Testis (tissue), 3 donors: ENCODE measurements around the gene NUP42. TPM values are rescaled to one million over a fixed set of nuclear protein-coding genes. Genes with fewer than 3 reads are reported as not detected.

Source experiments
- DNase-seq: peaks from one replicate; pipeline ENCODE4 v3.0.0-alpha.2; 2019
- H3K27ac ChIP-seq, 2 donors: fragments of 200-600 bp; sonication (generic); one replicate each; pipeline ENCODE4 v1.5.1; 2019
- H3K27me3 ChIP-seq: fragments of 200-600 bp; sonication (generic); one replicate; pipeline ENCODE4 v1.5.1; 2019
- H3K36me3 ChIP-seq: fragments of 200-600 bp; sonication (generic); one replicate; pipeline ENCODE4 v1.5.1; 2017; ENCODE audit warnings: low read depth; ENCODE audit errors: missing control alignments
- H3K4me1 ChIP-seq: fragments of 200-600 bp; sonication (generic); one replicate; pipeline ENCODE4 v1.5.1; 2019
- H3K4me3 ChIP-seq, 2 donors: fragments of 200-600 bp; sonication (generic); one replicate each; pipeline ENCODE4 v1.5.1; 2017 to 2019
- H3K9me3 ChIP-seq: fragments of 200-600 bp; sonication (generic); one replicate; pipeline ENCODE4 v1.5.1; 2017
- CTCF ChIP-seq, 3 experiments: fragments of 450-650 bp in 2 of 3; fragments of 200-600 bp in 1 of 3; sonication (generic) in 1 of 3; IDR thresholded peaks; one replicate each; pipeline ENCODE4 v1.5.1; 2016 to 2019; ENCODE audit warnings: antibody characterized with exemption in 3 of 3, mild to moderate bottlenecking in 2 of 3, moderate library complexity in 1 of 3
- POLR2A ChIP-seq: fragments of 450-650 bp; IDR thresholded peaks from one replicate; pipeline ENCODE4 v1.6.1; 2017; ENCODE audit warnings: antibody characterized with exemption, mild to moderate bottlenecking, moderate library complexity
- WGBS, 2 donors: methylation state at CpG; one replicate each; pipeline ENCODE4 v1.1.5; 2018; 5-methylcytosine and 5-hydroxymethylcytosine counted together
- intact Hi-C: fragments of 100-400 bp; cut with DNase I; formaldehyde crosslinking; loops from one replicate; pipeline ENCODE4 v1.15.1; 2023; ENCODE audit warnings: low total_unique reads
- polyA plus RNA-seq: library from polyadenylated mRNA; stranded (reverse); fragments of 350-450 nt; fragmentation: Illumina TruSeq; extraction: RNeasy Lipid Tissue Mini Kit (QIAGEN cat#74804); gene quantifications from one replicate; pipeline ENCODE4 v1.2.3, GENCODE V29; 2014; ENCODE audit warnings: low read depth, low replicate concordance; ENCODE audit not compliant: insufficient read depth
- total RNA-seq, 2 donors: library from RNA; depleted of rRNA; stranded (reverse); fragments of >200 nt; gene quantifications; one replicate each; pipeline ENCODE4 v1.2.3, GENCODE V29; 2016

NUP42 gene
- total and polyA plus RNA-seq, 3 donors from 2014 or later, result 63.3 to 70.4 (median 66.1) TPM

GRCh38 chr7:23205909-23206767, 24.3 kb downstream of the NUP42 start:
- Histone ChIP-seq H3K9me3 (no peaks in the 10 kb centered on the region), H3K27ac (peak overlapping the region; percentile 86 to 90)
- WGBS, 2 donors, result 30 to 33% methylated on average over 32 to 52 of the region's 76 CpGs

GRCh38 chr7:23207021-23207420, 25.2 kb downstream of the NUP42 start:
- WGBS, 2 donors, result 71 to 86% methylated on average over 2 of the region's 2 CpGs
- intact Hi-C loops, result no loop called here
- Histone ChIP-seq H3K27me3 (no peaks in the 10 kb centered on the region), H3K4me3 (peak overlapping the region in 1 of 2 donors; percentile 50), H3K9me3 (no peaks in the 10 kb centered on the region), H3K27ac (peak overlapping the region in 1 of 2 donors; percentile 86), H3K4me1 (peaks cover 4% of the 10 kb centered on the region), H3K36me3 (no peaks in the 10 kb centered on the region)
- TF ChIP-seq CTCF (IDR thresholded peaks at IDR 0.05) (no peak), POLR2A (no peak)
- DNase-seq, result no peak

More at GRCh38 chr7:23205909-23206767, 24.3 kb downstream of the NUP42 start:
- DNase-seq, result peak; percentile 53
- H3K4me3 ChIP-seq, result peak overlapping the region; percentile 50 to 71
- H3K27me3 ChIP-seq, result no peaks in the 10 kb centered on the region
- H3K4me1 ChIP-seq, result peaks cover 4% of the 10 kb centered on the region
- intact Hi-C loops, result no loop called here
- TF ChIP-seq POLR2A (no peak), CTCF (IDR thresholded peaks at IDR 0.05) (no peak)
- no peaks in the 10 kb centered on the region for H3K36me3 ChIP-seq

- Histone ChIP-seq H3K4me1 (peaks cover 4% of the 10 kb centered on the region), H3K4me3 (no peak overlapping the region), H3K36me3 (no peaks in the 10 kb centered on the region), H3K27ac (no peak overlapping the region), H3K27me3 (no peaks in the 10 kb centered on the region), H3K9me3 (no peaks in the 10 kb centered on the region)
- TF ChIP-seq CTCF (IDR thresholded peaks at IDR 0.05) (no peak), POLR2A (no peak)
- 82 to 86% methylated on average over 3 of the region's 3 CpGs for WGBS, 2 donors
- intact Hi-C loops, result no loop called here
- DNase-seq, result no peak
Measured at GRCh38 chr7:23207884-23208283, 26.0 kb downstream of the NUP42 start.

GRCh38 chr7:23208316-23208715, 26.5 kb downstream of the NUP42 start:
- H3K27me3 ChIP-seq, result no peaks in the 10 kb centered on the region
- DNase-seq, result no peak
- no peak overlapping the region for H3K4me3 ChIP-seq
- TF ChIP-seq POLR2A (no peak), CTCF (IDR thresholded peaks at IDR 0.05) (no peak)
- H3K9me3 ChIP-seq, result no peaks in the 10 kb centered on the region
- H3K4me1 ChIP-seq, result peaks cover 4% of the 10 kb centered on the region
- intact Hi-C loops, result no loop called here
- no peaks in the 10 kb centered on the region for H3K36me3 ChIP-seq
- H3K27ac ChIP-seq, result no peak overlapping the region
- 62 to 89% methylated on average over 4 of the region's 4 CpGs for WGBS, 2 donors
